ENCODE results near the gene DNAL4.

DNAL4 gene

DNA sequence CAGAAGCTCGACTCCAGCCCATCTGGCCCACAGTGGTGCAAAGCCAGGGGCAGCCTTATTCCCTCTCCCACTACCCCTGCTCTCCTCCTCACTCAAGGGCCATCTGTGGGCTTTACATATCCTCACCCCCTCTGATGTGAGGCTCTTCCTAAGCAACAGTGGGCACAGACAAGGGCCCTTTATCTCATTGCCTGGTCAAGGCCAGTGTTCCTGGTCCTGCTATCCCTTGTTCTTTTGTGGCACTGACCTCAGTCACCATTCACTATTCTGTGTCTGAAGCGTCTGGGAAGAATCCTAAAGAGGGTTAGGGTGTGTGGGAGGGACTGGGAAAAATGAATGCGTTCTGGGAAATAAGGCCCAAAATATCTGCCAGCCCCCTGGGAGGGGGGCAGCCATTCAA, 7.3 kb downstream of the DNAL4 start:
- Mint-ChIP-seq H3K4me3 (no peak overlapping the region), H3K4me1 (peaks cover 8 to 12% of the 10 kb centered on the region in 2 donors), H3K27me3 (no peaks in the 10 kb centered on the region), H3K36me3 (peaks cover 8 to 17% of the 10 kb centered on the region in 2 donors), H3K27ac (no peak overlapping the region), H3K9me3 (no peaks in the 10 kb centered on the region)
- ATAC-seq (replicated peaks) (no peak), DNase-seq (no peak)

GRCh38 chr22:38784856-38785255, 9.1 kb downstream of the DNAL4 start:
- Mint-ChIP-seq H3K9me3 (no peaks in the 10 kb centered on the region), H3K36me3 (peaks cover 16 to 28% of the 10 kb centered on the region in 2 donors), H3K4me3 (no peak overlapping the region), H3K27me3 (no peaks in the 10 kb centered on the region), H3K27ac (no peak overlapping the region), H3K4me1 (peaks cover 8 to 12% of the 10 kb centered on the region in 2 donors)
- ATAC-seq (replicated peaks) (no peak), DNase-seq (no peak)

DNA sequence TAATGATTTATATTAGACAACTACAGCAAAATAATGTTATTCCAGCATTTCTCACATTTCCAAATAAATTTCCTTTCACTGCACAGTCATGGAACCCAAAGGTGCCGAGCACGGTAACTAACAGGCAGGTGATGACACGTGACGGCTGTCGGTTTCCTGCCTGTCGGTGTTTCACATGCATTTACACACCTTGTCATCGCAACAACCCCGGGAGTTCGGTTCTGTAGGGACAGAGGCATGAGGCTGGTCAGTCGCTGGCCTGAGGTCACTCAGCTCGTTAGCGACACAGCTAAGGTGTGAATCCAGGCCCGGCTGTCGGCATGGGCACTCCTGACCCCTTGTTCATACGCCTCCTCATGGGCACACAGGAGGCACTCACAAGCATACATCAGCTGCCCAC, 9.9 kb downstream of the DNAL4 start:
- no peak overlapping the region for H3K4me3 Mint-ChIP-seq
- DNase-seq (no peak), ATAC-seq (replicated peaks) (no peak)
- peak overlapping the region; percentile 20 for H3K27ac Mint-ChIP-seq
- no peaks in the 10 kb centered on the region for H3K27me3 Mint-ChIP-seq
- peaks cover 8 to 12% of the 10 kb centered on the region in 2 donors for H3K4me1 Mint-ChIP-seq
- H3K36me3 Mint-ChIP-seq = peaks cover 17 to 37% of the 10 kb centered on the region in 2 donors
- H3K9me3 Mint-ChIP-seq = no peaks in the 10 kb centered on the region

- Mint-ChIP-seq H3K4me3 (no peak overlapping the region), H3K27ac (peak overlapping the region; percentile 47), H3K4me1 (peaks cover 8 to 12% of the 10 kb centered on the region in 2 donors), H3K27me3 (no peaks in the 10 kb centered on the region), H3K36me3 (peaks cover 22 to 39% of the 10 kb centered on the region in 2 donors), H3K9me3 (no peaks in the 10 kb centered on the region)
- ATAC-seq (replicated peaks) (no peak), DNase-seq (no peak)
These were observed 10.8 kb downstream of the DNAL4 start for GRCh38 chr22:38783095-38783615.

GRCh38 chr22:38782402-38783094, 11.4 kb downstream of the DNAL4 start:
- H3K4me1 Mint-ChIP-seq = peaks cover 8 to 12% of the 10 kb centered on the region in 2 donors
- DNase-seq (no peak), ATAC-seq (replicated peaks) (no peak)
- H3K36me3 Mint-ChIP-seq = peaks cover 21 to 37% of the 10 kb centered on the region in 2 donors
- H3K9me3 Mint-ChIP-seq = no peaks in the 10 kb centered on the region
- H3K4me3 Mint-ChIP-seq = no peak overlapping the region
- H3K27ac Mint-ChIP-seq = no peak overlapping the region
- H3K27me3 Mint-ChIP-seq = no peaks in the 10 kb centered on the region

DNA sequence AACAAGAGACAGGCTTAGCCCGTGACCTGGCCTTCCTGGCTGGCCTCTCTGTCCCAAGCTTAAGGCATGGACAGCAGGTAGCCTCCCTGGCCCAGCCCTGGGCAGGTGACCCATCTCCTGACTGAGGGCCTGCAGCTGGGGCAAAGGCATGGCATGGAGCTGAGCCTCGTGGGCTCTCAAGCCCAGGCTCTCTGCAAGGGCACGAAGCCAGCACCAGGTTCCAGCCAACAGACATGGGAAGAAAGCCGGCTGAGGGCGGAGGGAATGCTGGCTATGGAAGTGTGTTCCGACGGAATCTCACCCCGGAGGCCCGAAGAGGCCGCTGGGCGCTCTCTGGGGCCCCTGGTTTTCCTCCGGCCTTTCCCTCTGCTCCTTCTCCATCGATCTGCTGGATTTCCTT, 12.9 kb downstream of the DNAL4 start:
- no peaks in the 10 kb centered on the region for H3K27me3 Mint-ChIP-seq

DNA sequence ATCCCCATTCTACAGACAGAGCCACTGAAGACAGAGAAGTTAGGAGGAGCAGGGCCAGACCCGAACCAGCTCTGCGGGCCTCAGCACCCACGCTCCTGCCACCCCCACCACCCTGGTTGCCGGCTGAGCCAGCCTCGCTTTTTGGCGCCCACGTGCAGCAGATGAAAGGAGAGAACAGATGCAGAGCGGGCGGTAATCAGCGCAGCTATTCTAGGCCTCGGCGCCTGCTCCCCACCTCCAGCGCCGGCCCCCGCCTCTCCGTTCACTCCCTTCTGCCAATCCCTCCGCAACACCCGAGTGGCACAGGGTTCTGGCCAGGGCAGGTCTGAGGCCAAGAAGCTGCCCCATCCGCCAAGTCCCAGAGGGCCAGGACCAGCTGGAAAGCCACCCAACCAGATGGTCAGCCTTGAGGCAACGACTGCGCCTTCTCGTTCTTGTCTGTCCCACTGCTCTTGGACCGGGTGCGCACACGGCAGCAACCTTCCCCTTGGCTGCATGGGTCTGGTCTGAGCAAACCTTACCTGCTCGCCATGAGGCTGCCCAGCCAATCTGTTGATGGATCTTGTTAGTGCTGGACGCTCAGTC, 16.8 kb downstream of the DNAL4 start:
- no peak overlapping the region for H3K4me3 Mint-ChIP-seq
- no peaks in the 10 kb centered on the region for H3K27me3 Mint-ChIP-seq
- no peaks in the 10 kb centered on the region for H3K9me3 Mint-ChIP-seq
- peaks cover 0 to 3% of the 10 kb centered on the region in 2 donors for H3K4me1 Mint-ChIP-seq
- peaks cover 24 to 36% of the 10 kb centered on the region in 2 donors for H3K36me3 Mint-ChIP-seq
- no peak overlapping the region for H3K27ac Mint-ChIP-seq
- ATAC-seq (replicated peaks) (no peak), DNase-seq (no peak)

More for the DNA sequence above, 12.9 kb downstream of the DNAL4 start:
- Mint-ChIP-seq H3K27ac (no peak overlapping the region), H3K9me3 (no peaks in the 10 kb centered on the region), H3K4me3 (no peak overlapping the region), H3K36me3 (peaks cover 26 to 44% of the 10 kb centered on the region in 2 donors), H3K4me1 (peaks cover 8 to 14% of the 10 kb centered on the region in 2 donors)
- DNase-seq (no peak), ATAC-seq (replicated peaks) (no peak)

GRCh38 chr22:38776086-38776485, 17.9 kb downstream of the DNAL4 start:
- ATAC-seq (replicated peaks) (no peak), DNase-seq (no peak)
- Mint-ChIP-seq H3K27me3 (no peaks in the 10 kb centered on the region), H3K27ac (peak overlapping the region; percentile 52), H3K36me3 (peaks cover 18 to 27% of the 10 kb centered on the region in 2 donors), H3K4me3 (no peak overlapping the region), H3K4me1 (peaks cover 0 to 1% of the 10 kb centered on the region in 2 donors), H3K9me3 (no peaks in the 10 kb centered on the region)

- Mint-ChIP-seq H3K36me3 (peaks cover 16 to 27% of the 10 kb centered on the region in 2 donors), H3K4me3 (no peak overlapping the region), H3K4me1 (peaks cover 0 to 1% of the 10 kb centered on the region in 2 donors), H3K27me3 (no peaks in the 10 kb centered on the region), H3K27ac (no peak overlapping the region), H3K9me3 (no peaks in the 10 kb centered on the region)
- DNase-seq (no peak), ATAC-seq (replicated peaks) (no peak)
These were observed 18.3 kb downstream of the DNAL4 start for GRCh38 chr22:38775656-38776055.

DNA sequence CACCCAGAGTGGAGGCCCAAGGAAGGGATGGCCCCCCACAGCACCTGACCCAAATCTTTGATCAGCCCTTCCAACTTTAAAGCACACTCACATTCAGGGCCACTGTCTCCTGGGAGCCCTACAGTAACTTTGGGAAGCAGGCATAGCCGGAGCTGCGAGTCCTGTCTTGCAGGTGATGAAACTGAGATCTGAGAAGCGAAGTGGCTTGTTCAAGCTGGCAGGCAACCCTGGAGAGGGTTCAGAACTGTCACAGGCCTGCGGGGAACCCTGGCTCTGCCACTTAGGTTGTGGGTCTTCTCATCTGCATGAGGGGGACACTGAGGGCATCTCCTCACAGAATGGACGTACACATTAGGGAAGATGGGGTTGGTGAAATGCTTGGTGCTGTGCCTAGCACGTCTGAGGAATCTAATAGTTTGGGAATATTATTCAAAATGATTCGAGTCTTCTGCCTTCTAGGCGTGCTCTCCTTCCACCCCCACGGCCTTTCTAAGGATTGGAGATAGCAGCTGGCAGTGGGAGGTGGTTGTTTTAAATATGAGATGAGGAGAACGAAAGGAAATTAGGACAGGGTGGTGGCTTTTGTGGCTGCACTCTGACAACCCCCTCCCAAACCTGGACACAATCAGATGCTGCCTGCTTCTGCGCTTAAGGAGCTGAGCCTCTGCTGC, 19.3 kb downstream of the DNAL4 start:
- no peaks in the 10 kb centered on the region for H3K27me3 Mint-ChIP-seq
- DNase-seq (no peak), ATAC-seq (replicated peaks) (no peak)
- H3K4me1 Mint-ChIP-seq = peaks cover 0 to 1% of the 10 kb centered on the region in 2 donors
- no peak overlapping the region for H3K27ac Mint-ChIP-seq
- H3K9me3 Mint-ChIP-seq = no peaks in the 10 kb centered on the region
- no peak overlapping the region for H3K4me3 Mint-ChIP-seq
- peaks cover 12 to 17% of the 10 kb centered on the region in 2 donors for H3K36me3 Mint-ChIP-seq

GRCh38 chr22:38773363-38773946, 20.5 kb downstream of the DNAL4 start:
- ATAC-seq (replicated peaks) = no peak
- Mint-ChIP-seq H3K4me1 (peaks cover 6% of the 10 kb centered on the region in 2 donors), H3K27ac (no peak overlapping the region)

DNA sequence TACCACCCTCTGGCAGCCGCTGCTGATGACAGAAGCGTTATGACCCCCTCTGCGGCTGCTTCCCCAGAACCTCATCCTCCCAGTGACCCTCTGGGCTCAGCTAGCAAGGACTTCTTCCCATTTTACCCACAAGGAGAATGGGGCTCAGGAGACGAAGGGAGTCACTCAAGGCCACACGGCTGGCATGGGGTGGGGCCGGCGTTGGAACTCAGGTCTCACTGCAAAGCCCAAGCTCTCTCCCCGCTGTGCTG, 21.4 kb downstream of the DNAL4 start:
- no peak for ATAC-seq (replicated peaks)
- H3K9me3 Mint-ChIP-seq = no peaks in the 10 kb centered on the region

More at GRCh38 chr22:38773363-38773946, 20.5 kb downstream of the DNAL4 start:
- no peak overlapping the region for H3K4me3 Mint-ChIP-seq
- H3K27me3 Mint-ChIP-seq = no peaks in the 10 kb centered on the region
- DNase-seq = no peak
- H3K9me3 Mint-ChIP-seq = no peaks in the 10 kb centered on the region
- peaks cover 6 to 9% of the 10 kb centered on the region in 2 donors for H3K36me3 Mint-ChIP-seq

GRCh38 chr22:38770257-38770949, 23.5 kb downstream of the DNAL4 start:
- no peak for DNase-seq
- Mint-ChIP-seq H3K4me3 (no peak overlapping the region), H3K9me3 (no peaks in the 10 kb centered on the region), H3K27me3 (no peaks in the 10 kb centered on the region), H3K27ac (no peak overlapping the region), H3K4me1 (peaks cover 5 to 12% of the 10 kb centered on the region in 2 donors), H3K36me3 (no peaks in the 10 kb centered on the region)
- ATAC-seq (replicated peaks) = no peak

More for the DNA sequence above, 21.4 kb downstream of the DNAL4 start:
- Mint-ChIP-seq H3K27me3 (no peaks in the 10 kb centered on the region), H3K27ac (peak overlapping the region; percentile 21), H3K36me3 (peaks cover 4 to 7% of the 10 kb centered on the region in 2 donors), H3K4me1 (peaks cover 6% of the 10 kb centered on the region in 2 donors), H3K4me3 (no peak overlapping the region)
- no peak for DNase-seq

GRCh38 chr22:38768036-38768435, 25.9 kb downstream of the DNAL4 start:
- DNase-seq (no peak), ATAC-seq (replicated peaks) (no peak)
- Mint-ChIP-seq H3K27ac (no peak overlapping the region), H3K4me3 (no peak overlapping the region), H3K4me1 (peaks cover 5 to 12% of the 10 kb centered on the region in 2 donors), H3K27me3 (no peaks in the 10 kb centered on the region), H3K9me3 (no peaks in the 10 kb centered on the region), H3K36me3 (no peaks in the 10 kb centered on the region)
